Peyer's patch (tissue), 4 donors: ENCODE measurements around the gene TMEM164. TPM values are rescaled to one million over a fixed set of nuclear protein-coding genes. Genes with fewer than 3 reads are reported as not detected.

Experiments
- DNase-seq, 3 donors: peaks; one replicate each; pipeline ENCODE4 v3.0.0-alpha.2; 2017 to 2019
- H3K27ac ChIP-seq, 4 donors: fragments of 200-600 bp; sonication (generic); one replicate each; pipeline ENCODE4 v1.5.1; 2016 to 2019
- H3K27me3 ChIP-seq, 2 donors: fragments of 200-600 bp; sonication (generic); one replicate each; pipeline ENCODE4 v1.5.1; 2019
- H3K36me3 ChIP-seq, 3 donors: fragments of 200-600 bp; sonication (generic); one replicate each; pipeline ENCODE4 v1.5.1; 2016 to 2019
- H3K4me1 ChIP-seq, 4 donors: fragments of 200-600 bp; sonication (generic); one replicate each; pipeline ENCODE4 v1.5.1; 2016 to 2019
- H3K4me3 ChIP-seq, 4 donors: fragments of 200-600 bp; sonication (generic); 1 replicate in 3 of 4; 2 replicates in 1 of 4; pipeline ENCODE4 v1.5.1; 2016 to 2019; ENCODE audit warnings: mild to moderate bottlenecking in 1 of 4
- H3K9me3 ChIP-seq, 4 donors: fragments of 200-600 bp; sonication (generic); one replicate each; pipeline ENCODE4 v1.5.1; 2016 to 2019; ENCODE audit warnings: mild to moderate bottlenecking in 1 of 4
- POLR2A ChIP-seq, 2 donors: fragments of 450-650 bp; IDR thresholded peaks; one replicate each; pipeline ENCODE4 v1.5.1; 2017; ENCODE audit warnings: antibody characterized with exemption in 2 of 2, mild to moderate bottlenecking in 2 of 2, moderate library complexity in 2 of 2
- total RNA-seq, 4 donors: library from RNA; depleted of rRNA; stranded (reverse); fragments of >200 nt; gene quantifications; one replicate each; pipeline ENCODE4 v1.1.0, GENCODE V29; 2016
- TF ChIP-seq, protein P1 (sequence below), 6 experiments: fragments of 450-650 bp in 4 of 6; fragments of 200-600 bp in 2 of 6; sonication (generic) in 1 of 6; IDR thresholded peaks; one replicate each; pipeline ENCODE4 v1.5.1; 2017 to 2019; ENCODE audit warnings: antibody characterized with exemption in 6 of 6, mild to moderate bottlenecking in 3 of 6, moderate library complexity in 1 of 6

Gene TMEM164
- total RNA-seq, 4 donors from 2014 or later: 25.6 to 79.7 (median 73.8) TPM

DNA sequence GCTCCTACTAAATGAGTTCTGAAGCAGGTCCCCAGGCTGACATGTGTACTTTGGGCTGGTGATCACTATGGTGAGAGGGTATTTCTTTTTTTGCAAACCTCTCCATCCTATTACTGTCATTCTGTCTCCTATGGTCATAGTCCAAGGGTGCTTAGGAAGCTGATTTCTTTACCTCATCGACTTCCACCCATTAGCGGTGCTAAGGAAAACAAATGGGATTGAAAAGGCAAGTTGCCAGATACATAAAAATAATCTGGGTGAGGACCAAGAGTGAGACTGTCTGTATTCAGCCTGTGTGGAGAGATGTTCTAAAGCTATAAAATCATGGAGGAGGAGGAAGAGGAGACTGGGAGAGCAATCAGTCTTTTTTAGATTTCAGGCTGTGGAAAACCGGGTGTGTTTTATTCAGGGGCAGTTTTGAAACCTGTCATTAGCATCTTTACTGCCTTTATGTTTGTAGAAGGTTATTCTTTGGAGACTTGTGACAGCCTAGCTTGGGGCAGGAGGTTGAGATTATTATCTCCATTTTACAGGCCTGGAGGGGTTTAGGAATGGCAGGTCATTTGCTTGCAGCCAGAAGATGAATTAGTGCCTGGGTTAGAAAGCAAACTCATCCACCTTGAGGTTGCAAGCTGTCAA is 1.9 kb downstream of the TMEM164 start:
- Histone ChIP-seq H3K4me1 (peaks cover 0 to 35% (median 0%) of the 10 kb centered on the region in 4 donors), H3K27ac (peak overlapping the region in 3 of 4 donors; percentile 43 to 98 (median 96)), H3K9me3 (peaks cover 0 to 4% (median 0%) of the 10 kb centered on the region in 4 donors), H3K4me3 (peak overlapping the region in 2 of 4 donors; percentile 36 to 75), H3K36me3 (no peaks in the 10 kb centered on the region), H3K27me3 (no peaks in the 10 kb centered on the region)
- TF ChIP-seq, protein P1, sequence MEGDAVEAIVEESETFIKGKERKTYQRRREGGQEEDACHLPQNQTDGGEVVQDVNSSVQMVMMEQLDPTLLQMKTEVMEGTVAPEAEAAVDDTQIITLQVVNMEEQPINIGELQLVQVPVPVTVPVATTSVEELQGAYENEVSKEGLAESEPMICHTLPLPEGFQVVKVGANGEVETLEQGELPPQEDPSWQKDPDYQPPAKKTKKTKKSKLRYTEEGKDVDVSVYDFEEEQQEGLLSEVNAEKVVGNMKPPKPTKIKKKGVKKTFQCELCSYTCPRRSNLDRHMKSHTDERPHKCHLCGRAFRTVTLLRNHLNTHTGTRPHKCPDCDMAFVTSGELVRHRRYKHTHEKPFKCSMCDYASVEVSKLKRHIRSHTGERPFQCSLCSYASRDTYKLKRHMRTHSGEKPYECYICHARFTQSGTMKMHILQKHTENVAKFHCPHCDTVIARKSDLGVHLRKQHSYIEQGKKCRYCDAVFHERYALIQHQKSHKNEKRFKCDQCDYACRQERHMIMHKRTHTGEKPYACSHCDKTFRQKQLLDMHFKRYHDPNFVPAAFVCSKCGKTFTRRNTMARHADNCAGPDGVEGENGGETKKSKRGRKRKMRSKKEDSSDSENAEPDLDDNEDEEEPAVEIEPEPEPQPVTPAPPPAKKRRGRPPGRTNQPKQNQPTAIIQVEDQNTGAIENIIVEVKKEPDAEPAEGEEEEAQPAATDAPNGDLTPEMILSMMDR (IDR thresholded peaks at IDR 0.05): no peak
- no peak for TF ChIP-seq POLR2A (IDR thresholded peaks at IDR 0.05)
- no peak for DNase-seq

DNA sequence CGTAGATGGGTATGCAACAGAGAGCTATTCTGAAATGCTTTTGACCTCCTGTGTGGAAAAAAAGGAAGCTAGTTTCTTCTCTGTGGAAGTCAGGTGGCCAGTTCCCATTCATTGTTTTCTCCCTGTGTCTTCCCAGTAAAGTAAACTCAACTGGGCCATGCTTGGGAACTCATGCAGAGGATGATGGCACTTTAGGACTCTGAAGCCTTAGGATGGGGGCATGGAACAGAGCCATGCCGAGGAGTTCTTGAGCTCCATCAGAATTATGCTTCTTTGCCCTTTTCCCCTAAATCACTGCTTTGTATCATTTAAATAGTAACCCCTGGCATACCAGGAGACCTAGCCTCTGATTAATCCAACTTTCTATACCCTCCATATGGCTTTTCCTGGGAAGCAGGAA is 3.2 kb downstream of the TMEM164 start:
- Histone ChIP-seq H3K27ac (no peak overlapping the region), H3K36me3 (no peaks in the 10 kb centered on the region), H3K4me3 (no peak overlapping the region), H3K9me3 (peaks cover 0 to 4% (median 0%) of the 10 kb centered on the region in 4 donors), H3K27me3 (no peaks in the 10 kb centered on the region), H3K4me1 (peaks cover 0 to 35% (median 0%) of the 10 kb centered on the region in 4 donors)
- no peak for TF ChIP-seq POLR2A (IDR thresholded peaks at IDR 0.05)
- TF ChIP-seq, protein P1 (IDR thresholded peaks at IDR 0.05): no peak
- no peak for DNase-seq

DNA sequence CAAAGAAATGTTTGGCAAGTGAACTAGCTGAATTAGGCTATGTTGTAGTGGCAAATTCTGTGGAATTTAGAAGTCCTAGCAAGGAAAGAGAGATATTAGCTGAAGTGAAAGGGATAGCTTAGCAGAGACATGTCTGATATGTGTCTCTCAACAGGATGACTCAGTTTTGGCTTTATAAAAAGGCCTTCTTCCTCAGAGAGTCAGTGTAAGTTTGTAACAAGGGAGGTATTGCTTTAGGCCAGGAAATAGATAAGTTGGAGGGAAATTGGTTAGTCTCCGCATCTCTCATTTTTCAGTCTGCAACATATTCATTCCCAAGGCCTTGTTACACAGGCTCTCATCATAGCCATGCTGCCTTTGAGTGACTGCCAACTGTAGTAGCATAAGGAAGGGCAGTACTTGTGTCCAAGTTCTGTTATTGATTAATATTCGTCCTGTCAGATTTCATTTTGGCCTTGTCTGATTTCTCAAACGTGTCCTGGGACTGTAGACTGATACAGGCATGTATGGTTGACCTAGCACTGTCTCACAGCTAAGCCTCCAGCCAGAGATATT is 4.0 kb downstream of the TMEM164 start:
- Histone ChIP-seq H3K4me1 (peaks cover 0 to 29% (median 0%) of the 10 kb centered on the region in 4 donors), H3K9me3 (peaks cover 0 to 4% (median 0%) of the 10 kb centered on the region in 4 donors), H3K27me3 (no peaks in the 10 kb centered on the region), H3K36me3 (no peaks in the 10 kb centered on the region), H3K4me3 (no peak overlapping the region), H3K27ac (no peak overlapping the region)
- DNase-seq: no peak
- TF ChIP-seq POLR2A (IDR thresholded peaks at IDR 0.05): no peak
- TF ChIP-seq, protein P1 (IDR thresholded peaks at IDR 0.05): no peak

DNA sequence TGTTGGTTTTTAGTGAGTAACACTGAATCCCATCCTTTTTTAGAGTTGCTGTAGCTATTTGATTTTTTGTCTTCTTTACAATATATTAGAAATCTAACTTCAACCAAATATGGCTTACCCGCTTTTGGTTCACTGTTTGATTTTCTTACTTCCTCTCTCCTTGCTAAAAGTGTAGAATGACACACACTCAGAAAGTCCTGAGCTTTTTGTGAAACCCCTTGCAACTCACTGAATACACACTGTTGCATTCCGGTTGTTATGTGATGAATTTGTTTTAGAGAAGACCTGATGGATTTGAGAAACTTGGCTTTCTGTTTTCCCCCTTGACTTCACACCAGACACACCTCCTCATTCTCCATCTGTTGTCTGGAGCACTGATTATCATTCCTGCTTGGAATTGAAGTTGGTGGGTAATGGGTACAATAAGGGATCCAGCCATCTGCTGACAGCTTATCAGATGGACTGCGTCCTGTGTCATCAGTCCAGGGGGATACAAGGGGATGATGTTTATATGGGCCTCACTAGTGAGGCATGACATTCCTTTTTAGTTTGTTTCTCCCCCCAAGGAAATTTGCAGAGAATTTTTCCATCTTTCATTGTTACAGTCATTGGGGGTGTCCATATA is 5.2 kb downstream of the TMEM164 start:
- Histone ChIP-seq H3K4me3 (no peak overlapping the region), H3K9me3 (no peaks in the 10 kb centered on the region), H3K27me3 (no peaks in the 10 kb centered on the region), H3K27ac (no peak overlapping the region), H3K4me1 (peaks cover 0 to 27% (median 0%) of the 10 kb centered on the region in 4 donors), H3K36me3 (no peaks in the 10 kb centered on the region)
- no peak for DNase-seq
- no peak for TF ChIP-seq POLR2A (IDR thresholded peaks at IDR 0.05)
- TF ChIP-seq, protein P1 (IDR thresholded peaks at IDR 0.05): no peak

DNA sequence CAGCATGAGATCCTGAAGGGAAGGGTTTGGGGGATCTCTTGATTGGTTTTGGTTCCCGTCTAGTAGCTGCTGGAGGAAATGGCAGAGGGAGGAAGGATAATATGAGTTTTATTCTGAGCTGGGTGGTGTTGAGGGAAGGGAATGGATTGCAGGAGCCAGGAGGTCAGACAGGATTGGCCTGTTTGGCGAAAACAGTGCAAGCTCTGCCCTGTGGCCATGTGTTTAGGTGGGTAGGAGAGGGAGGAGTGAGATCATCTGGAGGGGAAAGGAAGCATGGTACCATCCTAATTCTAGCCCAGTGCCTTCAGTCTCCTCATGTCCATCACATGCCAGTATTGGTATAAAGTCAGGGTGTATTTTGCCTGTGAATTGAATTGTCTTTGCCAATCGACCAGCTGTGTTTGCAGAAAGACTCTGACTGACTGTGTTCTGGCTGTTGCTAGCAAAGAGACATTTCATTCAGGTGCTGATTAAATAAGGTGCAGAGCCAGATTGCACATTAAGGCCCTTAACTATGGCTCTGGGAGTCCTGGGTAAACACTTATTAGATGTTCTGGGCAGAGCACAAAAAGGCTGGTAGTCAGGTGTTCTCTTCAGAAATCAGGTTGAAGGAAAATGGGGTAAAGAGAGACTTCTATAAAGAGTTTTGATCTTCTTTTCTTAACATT is 10.0 kb downstream of the TMEM164 start:
- peaks cover 0 to 4% (median 0%) of the 10 kb centered on the region in 3 donors for H3K36me3 ChIP-seq
- H3K4me3 ChIP-seq: no peak overlapping the region
- no peaks in the 10 kb centered on the region for H3K4me1 ChIP-seq
- H3K9me3 ChIP-seq: no peaks in the 10 kb centered on the region
- DNase-seq: no peak
- no peak overlapping the region for H3K27ac ChIP-seq
- no peak for TF ChIP-seq POLR2A (IDR thresholded peaks at IDR 0.05)
- TF ChIP-seq, protein P1 (IDR thresholded peaks at IDR 0.05): no peak
- H3K27me3 ChIP-seq: no peaks in the 10 kb centered on the region
